Measurements from ENCODE around the gene RTL3. TPM values are rescaled to one million over a fixed set of nuclear protein-coding genes. Genes with fewer than 3 reads are reported as not detected.
"Not testable (repeated sequence)": the region's sequence is repeated elsewhere in the genome, so short reads cannot be mapped to it uniquely, and the experiment has no call there.

RTL3 gene
- total and polyA plus RNA-seq, 5 donors from 2014 or later: not detected

DNA sequence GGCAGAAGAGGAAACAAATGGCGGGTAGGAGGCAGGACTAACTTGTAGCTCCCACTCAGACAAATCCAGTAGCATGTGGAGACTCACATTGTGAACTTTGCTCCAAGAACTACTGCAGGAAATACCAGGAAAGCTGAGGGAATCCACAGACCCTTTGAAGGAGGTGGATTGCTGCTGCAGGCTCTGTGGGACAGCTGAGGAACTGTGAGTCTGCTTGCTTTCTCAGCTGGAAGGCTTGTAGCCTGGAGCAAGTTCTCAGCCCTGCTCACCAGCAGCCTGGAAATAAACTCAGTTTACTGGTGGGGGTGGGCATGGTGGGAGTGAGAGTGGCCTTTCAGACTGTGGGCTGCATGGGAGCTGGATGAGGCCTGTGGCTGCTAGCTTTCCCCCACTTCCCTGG, 16.0 kb downstream of the RTL3 start:
- DNase-seq (no peak), ATAC-seq (ENCODE audit: low read depth in 2 of 2) (no peak)
- Histone ChIP-seq H3K9me3 (ENCODE audit: control insufficient read depth in 2 of 2, low read length in 2 of 2) (peaks cover 3 to 6% of the 10 kb centered on the region in 2 experiments), H3K4me1 (ENCODE audit: control insufficient read depth, insufficient read depth, low read length, poor library complexity, severe bottlenecking) (no peaks in the 10 kb centered on the region), H3K27ac (ENCODE audit: insufficient read depth, low read length, poor library complexity, severe bottlenecking) (no peak overlapping the region), H3K4me3 (ENCODE audit: low read depth, low read length) (no peak overlapping the region), H3K36me3 (ENCODE audit: control insufficient read depth, insufficient read depth, low read length) (no peaks in the 10 kb centered on the region), H3K27me3 (ENCODE audit: control insufficient read depth, insufficient read depth, low read length) (no peaks in the 10 kb centered on the region)
- H3K4me3 Mint-ChIP-seq: no peak overlapping the region
- H3K36me3 Mint-ChIP-seq: no peaks in the 10 kb centered on the region
- no peaks in the 10 kb centered on the region for H3K27me3 Mint-ChIP-seq
- peaks cover 0 to 9% (median 1%) of the 10 kb centered on the region in 4 donors for H3K4me1 Mint-ChIP-seq
- peaks cover 0 to 16% (median 4%) of the 10 kb centered on the region in 7 donors for H3K9me3 Mint-ChIP-seq
- no peak overlapping the region for H3K27ac Mint-ChIP-seq

DNA sequence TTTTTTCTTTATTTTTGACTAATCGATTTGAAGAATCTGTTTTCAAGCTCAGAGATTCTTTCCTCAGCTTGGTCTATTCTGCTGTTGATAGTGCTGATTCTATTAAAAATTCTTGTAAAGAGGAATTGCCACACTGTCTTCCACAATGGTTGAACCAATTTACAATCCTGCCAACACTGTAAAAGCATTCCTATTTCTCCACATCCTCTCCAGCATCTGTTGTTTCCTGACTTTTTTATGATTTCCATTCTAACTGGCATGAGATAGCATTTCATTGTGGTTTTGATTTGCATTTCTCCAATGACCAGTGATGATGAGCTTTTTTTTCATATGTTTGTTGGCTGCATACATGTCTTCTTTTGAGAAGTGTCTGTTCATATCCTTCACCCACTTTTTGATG, 23.0 kb downstream of the RTL3 start:
- not testable (repeated sequence) for H3K4me3 Mint-ChIP-seq; ATAC-seq (ENCODE audit: low read depth in 2 of 2); H3K27me3 ChIP-seq (ENCODE audit: control insufficient read depth, insufficient read depth, low read length); H3K36me3 ChIP-seq (ENCODE audit: control insufficient read depth, insufficient read depth, low read length); H3K27ac ChIP-seq (ENCODE audit: insufficient read depth, low read length, poor library complexity, severe bottlenecking); H3K9me3 Mint-ChIP-seq; DNase-seq; H3K9me3 ChIP-seq (ENCODE audit: control insufficient read depth in 2 of 2, low read length in 2 of 2); H3K4me3 ChIP-seq (ENCODE audit: low read depth, low read length); H3K27me3 Mint-ChIP-seq; H3K4me1 Mint-ChIP-seq; H3K4me1 ChIP-seq (ENCODE audit: control insufficient read depth, insufficient read depth, low read length, poor library complexity, severe bottlenecking); H3K36me3 Mint-ChIP-seq
- H3K27ac Mint-ChIP-seq: peak overlapping the region in 1 of 3 donors; percentile 35

DNA sequence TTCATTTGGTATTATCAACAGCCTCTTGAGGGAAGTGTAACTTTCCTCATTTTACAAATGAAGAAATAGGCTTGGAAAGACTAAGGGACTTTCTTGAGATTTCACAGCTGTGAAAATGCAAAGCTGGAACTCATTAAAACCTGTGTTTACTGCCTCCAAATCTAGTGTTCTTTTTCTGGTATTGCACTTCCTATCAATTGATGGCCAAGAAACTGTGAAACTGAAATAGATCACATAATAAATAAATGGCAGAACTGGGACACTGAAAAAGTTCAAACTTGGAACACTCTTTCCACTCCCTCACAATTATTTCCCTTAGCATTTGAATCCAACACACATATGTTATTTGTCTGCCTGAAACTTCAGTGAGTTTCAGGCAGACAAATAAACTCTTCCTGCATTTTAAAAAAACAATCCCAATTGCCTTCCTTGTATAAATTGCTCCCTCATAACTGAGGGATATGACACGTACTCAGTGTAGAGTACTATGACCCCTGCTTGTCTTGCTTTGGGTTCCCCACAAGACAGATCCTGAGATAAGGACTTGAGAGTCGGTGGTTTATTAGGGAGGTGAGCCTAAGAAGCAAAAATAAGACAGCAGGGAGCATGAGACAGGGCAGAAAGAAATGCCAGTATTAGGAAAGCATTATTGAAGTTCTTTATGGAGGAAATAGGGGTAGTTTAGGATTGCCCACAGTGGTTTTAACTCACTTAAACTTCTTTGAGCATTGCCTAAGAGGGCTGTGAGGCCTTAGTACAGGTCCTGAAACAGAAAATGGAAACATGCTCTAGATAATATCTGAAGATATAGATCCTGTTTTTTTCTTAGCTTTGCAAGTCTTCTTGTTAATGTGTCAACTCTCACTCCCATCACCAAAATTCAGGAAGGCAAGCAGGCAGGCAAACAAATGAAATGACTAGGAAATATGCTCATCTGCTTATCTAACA, 33.9 kb downstream of the RTL3 start:
- ATAC-seq (ENCODE audit: low read depth in 2 of 2): no peak
- peaks cover 0 to 2% (median 0%) of the 10 kb centered on the region in 7 donors for H3K9me3 Mint-ChIP-seq
- H3K27me3 ChIP-seq (ENCODE audit: control insufficient read depth, insufficient read depth, low read length): no peaks in the 10 kb centered on the region
- H3K4me3 Mint-ChIP-seq: no peak overlapping the region
- no peaks in the 10 kb centered on the region for H3K4me1 ChIP-seq (ENCODE audit: control insufficient read depth, insufficient read depth, low read length, poor library complexity, severe bottlenecking)
- H3K27ac ChIP-seq (ENCODE audit: insufficient read depth, low read length, poor library complexity, severe bottlenecking): no peak overlapping the region
- H3K4me1 Mint-ChIP-seq: peaks cover 0 to 23% (median 6%) of the 10 kb centered on the region in 4 donors
- H3K4me3 ChIP-seq (ENCODE audit: low read depth, low read length): no peak overlapping the region
- H3K9me3 ChIP-seq (ENCODE audit: control insufficient read depth in 2 of 2, low read length in 2 of 2): no peaks in the 10 kb centered on the region
- no peaks in the 10 kb centered on the region for H3K36me3 ChIP-seq (ENCODE audit: control insufficient read depth, insufficient read depth, low read length)
- H3K27me3 Mint-ChIP-seq: no peaks in the 10 kb centered on the region
- no peak for DNase-seq
- H3K36me3 Mint-ChIP-seq: no peaks in the 10 kb centered on the region
- H3K27ac Mint-ChIP-seq: no peak overlapping the region

DNA sequence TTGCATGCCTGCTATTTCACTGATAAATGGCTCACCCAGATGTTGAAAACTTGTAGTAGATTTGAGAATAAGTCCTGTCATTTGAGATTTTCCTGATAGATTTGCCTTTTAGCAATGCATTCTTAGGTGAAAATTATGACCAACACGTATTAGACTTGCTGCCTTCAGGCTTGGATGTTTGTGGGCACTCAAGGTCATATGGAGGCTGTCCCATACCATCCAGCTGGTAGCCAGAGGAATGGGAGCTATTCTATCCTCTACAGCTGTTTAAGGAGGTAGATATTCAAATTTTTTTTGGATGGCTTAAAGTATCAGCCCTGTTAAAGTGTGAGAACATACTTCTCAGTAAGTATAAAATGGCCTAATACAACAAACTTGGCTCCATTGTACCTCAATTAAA, 34.7 kb downstream of the RTL3 start:
- Mint-ChIP-seq H3K9me3 (peaks cover 0 to 2% (median 0%) of the 10 kb centered on the region in 7 donors), H3K4me1 (peaks cover 0 to 23% (median 6%) of the 10 kb centered on the region in 4 donors), H3K27ac (no peak overlapping the region), H3K36me3 (no peaks in the 10 kb centered on the region), H3K27me3 (no peaks in the 10 kb centered on the region), H3K4me3 (no peak overlapping the region)
- H3K9me3 ChIP-seq (ENCODE audit: control insufficient read depth in 2 of 2, low read length in 2 of 2): no peaks in the 10 kb centered on the region
- ATAC-seq (ENCODE audit: low read depth in 2 of 2) (no peak), DNase-seq (no peak)
- H3K27ac ChIP-seq (ENCODE audit: insufficient read depth, low read length, poor library complexity, severe bottlenecking): no peak overlapping the region
- no peaks in the 10 kb centered on the region for H3K27me3 ChIP-seq (ENCODE audit: control insufficient read depth, insufficient read depth, low read length)
- no peaks in the 10 kb centered on the region for H3K4me1 ChIP-seq (ENCODE audit: control insufficient read depth, insufficient read depth, low read length, poor library complexity, severe bottlenecking)
- H3K4me3 ChIP-seq (ENCODE audit: low read depth, low read length): no peak overlapping the region
- no peaks in the 10 kb centered on the region for H3K36me3 ChIP-seq (ENCODE audit: control insufficient read depth, insufficient read depth, low read length)

DNA sequence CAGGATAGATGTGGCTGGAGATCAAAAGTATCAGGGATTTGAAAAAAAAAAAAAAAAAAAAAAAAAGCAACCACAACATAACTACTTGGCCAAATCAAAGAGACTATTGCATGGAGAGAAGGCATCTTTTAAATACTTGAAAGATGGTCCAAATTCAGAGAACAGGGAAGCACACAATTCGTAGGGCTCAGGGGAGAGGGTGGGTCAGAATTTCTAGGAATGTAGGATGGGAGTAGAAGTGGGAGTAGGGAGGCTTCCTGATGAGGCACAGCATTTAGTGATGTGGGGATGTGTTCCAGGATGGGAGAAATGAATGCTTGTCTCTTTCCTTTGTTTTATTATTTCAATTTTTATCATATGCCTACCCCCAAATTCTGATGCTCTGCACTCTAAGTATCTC, 36.3 kb downstream of the RTL3 start:
- Mint-ChIP-seq H3K4me3 (peak overlapping the region in 1 of 4 donors; percentile 76), H3K4me1 (peaks cover 0 to 23% (median 6%) of the 10 kb centered on the region in 4 donors), H3K27me3 (no peaks in the 10 kb centered on the region), H3K9me3 (peaks cover 0 to 3% (median 0%) of the 10 kb centered on the region in 7 donors), H3K36me3 (no peaks in the 10 kb centered on the region), H3K27ac (no peak overlapping the region)
- Histone ChIP-seq H3K4me1 (ENCODE audit: control insufficient read depth, insufficient read depth, low read length, poor library complexity, severe bottlenecking) (no peaks in the 10 kb centered on the region), H3K4me3 (ENCODE audit: low read depth, low read length) (no peak overlapping the region), H3K36me3 (ENCODE audit: control insufficient read depth, insufficient read depth, low read length) (no peaks in the 10 kb centered on the region), H3K27me3 (ENCODE audit: control insufficient read depth, insufficient read depth, low read length) (no peaks in the 10 kb centered on the region), H3K27ac (ENCODE audit: insufficient read depth, low read length, poor library complexity, severe bottlenecking) (no peak overlapping the region), H3K9me3 (ENCODE audit: control insufficient read depth in 2 of 2, low read length in 2 of 2) (no peaks in the 10 kb centered on the region)
- DNase-seq: no peak
- no peak for ATAC-seq (ENCODE audit: low read depth in 2 of 2)

DNA sequence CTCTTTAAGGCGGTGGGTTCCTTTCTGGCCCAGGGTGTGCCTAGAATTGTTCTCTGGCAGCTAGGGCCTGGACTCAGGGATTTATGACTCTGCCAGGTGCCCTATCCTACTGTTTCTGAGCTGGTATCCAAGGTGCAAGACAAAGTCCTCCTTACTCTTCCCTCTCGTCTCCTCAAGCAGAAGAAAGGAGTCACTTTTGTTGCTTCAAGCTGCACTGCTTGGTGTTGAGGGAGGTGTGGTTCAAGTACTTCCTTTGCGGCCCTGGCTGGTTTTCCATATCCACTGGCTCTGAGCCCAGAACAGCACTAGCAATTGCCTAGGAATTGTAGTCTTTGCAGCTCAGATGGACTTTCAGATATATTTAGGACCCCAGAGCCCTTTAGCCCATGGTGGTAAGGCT, 39.3 kb downstream of the RTL3 start:
- Mint-ChIP-seq H3K27ac (no peak overlapping the region), H3K27me3 (no peaks in the 10 kb centered on the region), H3K9me3 (peaks cover 0 to 4% (median 0%) of the 10 kb centered on the region in 7 donors), H3K4me3 (no peak overlapping the region), H3K36me3 (no peaks in the 10 kb centered on the region), H3K4me1 (peaks cover 0 to 4% (median 0%) of the 10 kb centered on the region in 4 donors)
- H3K36me3 ChIP-seq (ENCODE audit: control insufficient read depth, insufficient read depth, low read length): no peaks in the 10 kb centered on the region
- no peaks in the 10 kb centered on the region for H3K4me1 ChIP-seq (ENCODE audit: control insufficient read depth, insufficient read depth, low read length, poor library complexity, severe bottlenecking)
- H3K4me3 ChIP-seq (ENCODE audit: low read depth, low read length): no peak overlapping the region
- DNase-seq: no peak
- no peaks in the 10 kb centered on the region for H3K9me3 ChIP-seq (ENCODE audit: control insufficient read depth in 2 of 2, low read length in 2 of 2)
- no peak overlapping the region for H3K27ac ChIP-seq (ENCODE audit: insufficient read depth, low read length, poor library complexity, severe bottlenecking)
- no peaks in the 10 kb centered on the region for H3K27me3 ChIP-seq (ENCODE audit: control insufficient read depth, insufficient read depth, low read length)
- no peak for ATAC-seq (ENCODE audit: low read depth in 2 of 2)

DNA sequence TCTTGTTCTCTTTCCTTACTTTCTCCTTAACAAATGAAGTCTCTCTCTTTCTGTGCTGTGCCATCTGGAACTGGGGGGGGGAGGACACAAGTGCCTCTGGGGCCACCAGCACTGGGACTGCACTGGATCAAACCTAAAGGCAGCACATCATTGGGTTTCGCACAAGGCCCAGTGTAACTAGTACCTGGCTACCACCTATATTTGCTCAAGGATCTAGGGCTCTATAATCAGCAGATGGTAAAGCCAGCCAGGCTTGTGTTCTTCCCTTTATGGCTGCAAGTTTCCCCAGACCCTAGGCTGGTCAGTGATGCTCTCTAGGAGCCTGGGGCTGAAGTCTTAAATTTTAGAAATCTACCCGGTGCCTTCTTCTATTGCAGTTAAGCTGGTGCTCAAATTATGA, 40.1 kb downstream of the RTL3 start:
- no peak overlapping the region for H3K4me3 ChIP-seq (ENCODE audit: low read depth, low read length)
- no peaks in the 10 kb centered on the region for H3K27me3 Mint-ChIP-seq
- no peaks in the 10 kb centered on the region for H3K36me3 Mint-ChIP-seq
- H3K4me1 ChIP-seq (ENCODE audit: control insufficient read depth, insufficient read depth, low read length, poor library complexity, severe bottlenecking): no peaks in the 10 kb centered on the region
- H3K36me3 ChIP-seq (ENCODE audit: control insufficient read depth, insufficient read depth, low read length): no peaks in the 10 kb centered on the region
- no peak for ATAC-seq (ENCODE audit: low read depth in 2 of 2)
- H3K27ac ChIP-seq (ENCODE audit: insufficient read depth, low read length, poor library complexity, severe bottlenecking): no peak overlapping the region
- H3K4me1 Mint-ChIP-seq: no peaks in the 10 kb centered on the region
- H3K9me3 Mint-ChIP-seq: peaks cover 0 to 4% (median 0%) of the 10 kb centered on the region in 7 donors
- H3K4me3 Mint-ChIP-seq: no peak overlapping the region
- DNase-seq: no peak
- no peaks in the 10 kb centered on the region for H3K27me3 ChIP-seq (ENCODE audit: control insufficient read depth, insufficient read depth, low read length)
- H3K9me3 ChIP-seq (ENCODE audit: control insufficient read depth in 2 of 2, low read length in 2 of 2): no peaks in the 10 kb centered on the region
- H3K27ac Mint-ChIP-seq: no peak overlapping the region

DNA sequence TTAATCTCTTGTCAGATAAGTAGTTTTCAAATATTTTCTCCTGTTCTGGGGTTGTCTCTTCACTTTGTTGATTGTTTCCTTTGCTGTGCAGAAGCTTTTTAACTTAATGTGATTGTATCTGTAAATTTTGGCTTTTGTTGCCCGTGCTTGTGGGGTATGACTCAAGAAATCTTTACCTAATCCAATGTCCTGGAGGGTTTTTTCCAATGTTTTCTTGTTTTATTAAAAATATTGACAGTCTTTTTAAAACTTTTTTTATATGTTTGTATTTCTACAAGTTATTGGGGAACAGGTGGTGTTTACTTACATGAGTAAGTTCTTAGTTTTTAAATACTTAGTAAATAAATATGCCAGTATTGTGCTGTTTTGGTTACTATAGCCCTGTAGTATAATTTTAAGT, 44.9 kb downstream of the RTL3 start:
- H3K36me3 ChIP-seq (ENCODE audit: control insufficient read depth, insufficient read depth, low read length): no peaks in the 10 kb centered on the region
- ATAC-seq (ENCODE audit: low read depth in 2 of 2): no peak

More for the DNA sequence above, 44.9 kb downstream of the RTL3 start:
- no peaks in the 10 kb centered on the region for H3K27me3 ChIP-seq (ENCODE audit: control insufficient read depth, insufficient read depth, low read length)
- peaks cover 0 to 4% (median 0%) of the 10 kb centered on the region in 7 donors for H3K9me3 Mint-ChIP-seq
- H3K4me1 Mint-ChIP-seq: no peaks in the 10 kb centered on the region
- no peaks in the 10 kb centered on the region for H3K27me3 Mint-ChIP-seq
- no peaks in the 10 kb centered on the region for H3K9me3 ChIP-seq (ENCODE audit: control insufficient read depth in 2 of 2, low read length in 2 of 2)
- H3K36me3 Mint-ChIP-seq: no peaks in the 10 kb centered on the region
- no peak overlapping the region for H3K4me3 ChIP-seq (ENCODE audit: low read depth, low read length)
- no peak overlapping the region for H3K27ac ChIP-seq (ENCODE audit: insufficient read depth, low read length, poor library complexity, severe bottlenecking)
- H3K27ac Mint-ChIP-seq: no peak overlapping the region
- H3K4me1 ChIP-seq (ENCODE audit: control insufficient read depth, insufficient read depth, low read length, poor library complexity, severe bottlenecking): no peaks in the 10 kb centered on the region
- H3K4me3 Mint-ChIP-seq: no peak overlapping the region
- DNase-seq: no peak
